Breast epithelium (tissue), 3 donors: ENCODE results near the gene NCAPD3.

Experiments
- CTCF ChIP-seq, 3 donors: fragments of 450-650 bp; IDR thresholded peaks; one replicate each; pipeline ENCODE4 v1.5.1; 2016 to 2017; ENCODE audit warnings: antibody characterized with exemption in 3 of 3, mild to moderate bottlenecking in 3 of 3, moderate library complexity in 3 of 3
- POLR2A ChIP-seq: fragments of 450-650 bp; IDR thresholded peaks from one replicate; pipeline ENCODE4 v1.6.1; 2016; ENCODE audit warnings: antibody characterized with exemption, mild to moderate bottlenecking, moderate library complexity
- POLR2AphosphoS5 ChIP-seq, 3 donors: sonication (generic); formaldehyde crosslinking; IDR thresholded peaks; one replicate each; pipeline ENCODE4 v1.6.1; 2017; ENCODE audit warnings: antibody characterized with exemption in 3 of 3

DNA sequence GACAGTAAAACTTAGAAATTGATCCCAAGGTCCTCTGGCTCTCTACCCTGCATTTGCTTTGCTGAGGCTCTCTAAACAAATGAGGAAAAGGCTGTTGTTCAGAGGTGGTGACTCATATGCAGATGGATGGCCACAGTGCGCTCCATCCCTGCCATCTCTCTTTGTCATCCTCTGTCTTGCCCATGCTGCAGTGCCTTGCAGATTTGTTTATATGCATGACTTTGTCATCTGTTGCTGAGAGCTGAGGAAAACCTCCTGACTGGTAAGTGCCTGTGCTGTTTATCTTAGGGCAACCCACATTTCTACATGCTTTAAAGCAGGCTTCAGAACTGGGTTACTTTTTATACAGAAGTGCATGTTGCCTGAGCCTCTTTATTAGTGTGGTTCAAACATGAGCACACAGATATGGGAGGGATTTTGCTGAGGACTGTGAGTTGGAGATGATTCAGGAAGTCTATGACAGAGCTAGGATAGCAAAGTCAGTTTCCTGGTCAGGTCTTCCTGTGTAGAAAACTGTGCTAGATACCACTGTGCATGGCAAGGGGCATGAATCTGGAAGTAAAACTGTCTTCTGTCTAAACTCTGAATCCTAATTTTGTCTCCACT, 97.4 kb downstream of the NCAPD3 start:
- TF ChIP-seq POLR2A, result no peak
- TF ChIP-seq CTCF (IDR thresholded peaks at IDR 0.05), result no peak
- TF ChIP-seq POLR2AphosphoS5 (IDR thresholded peaks at IDR 0.05), result no peak
